Measurements from ENCODE around the gene PBX4. TPM values are rescaled to one million over a fixed set of nuclear protein-coding genes. Genes with fewer than 3 reads are reported as not detected.

Gene PBX4
- total RNA-seq, 2 experiments from 2014 or later, result 13.6 to 14.9 TPM

DNA sequence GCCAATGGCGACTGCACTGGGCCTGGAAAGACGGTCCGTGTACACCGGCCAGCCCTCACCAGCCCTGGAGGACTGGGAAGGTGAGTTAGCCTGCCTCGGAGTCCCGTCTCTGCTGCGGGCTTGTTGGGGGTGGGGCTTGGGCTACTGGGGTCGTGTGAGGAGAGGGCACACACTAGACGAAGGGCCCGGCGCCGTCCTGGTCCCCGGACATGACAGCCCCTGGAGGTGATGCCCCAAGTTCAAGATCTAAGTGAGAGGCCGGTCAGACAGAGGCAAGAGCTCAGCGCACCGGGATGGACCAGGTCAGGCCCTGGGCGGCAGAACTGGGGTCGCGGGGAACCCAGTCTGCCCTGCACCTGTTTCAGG is 78.8 kb downstream of the PBX4 start:
- ChIA-PET POLR2A (no interaction called here), CTCF (interaction anchor here (1.4 kb wide), 2 partner anchors 15 to 104 kb away, joined by 3 to 5 read pairs; partner anchors contain the start of gene GMIP)

DNA sequence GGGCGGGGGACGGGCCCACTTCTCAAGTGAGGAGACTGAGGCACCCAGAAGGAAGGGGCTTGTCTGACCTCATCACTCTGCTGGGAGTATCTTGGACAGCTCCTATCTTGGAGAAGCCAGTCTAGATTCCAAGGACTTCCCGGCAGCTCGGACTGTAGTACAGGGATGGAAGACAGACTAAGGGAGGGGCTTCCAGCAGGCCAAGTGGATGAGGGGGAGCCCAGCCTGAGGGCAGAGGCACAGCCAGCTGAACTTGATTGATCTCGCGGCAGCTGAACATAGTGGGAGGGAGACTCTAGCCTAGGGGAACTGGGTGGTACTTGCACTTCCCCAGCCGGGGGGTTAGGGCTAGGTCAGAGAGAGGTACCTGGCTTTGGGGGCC is 79.7 kb downstream of the PBX4 start:
- POLR2A ChIA-PET, result no interaction called here
- CTCF ChIA-PET, result interaction anchor here (0.6 to 1.4 kb wide), 4 partner anchors 16 to 410 kb away, joined by 3 to 5 read pairs (median 3); partner anchors contain the start of gene GMIP

DNA sequence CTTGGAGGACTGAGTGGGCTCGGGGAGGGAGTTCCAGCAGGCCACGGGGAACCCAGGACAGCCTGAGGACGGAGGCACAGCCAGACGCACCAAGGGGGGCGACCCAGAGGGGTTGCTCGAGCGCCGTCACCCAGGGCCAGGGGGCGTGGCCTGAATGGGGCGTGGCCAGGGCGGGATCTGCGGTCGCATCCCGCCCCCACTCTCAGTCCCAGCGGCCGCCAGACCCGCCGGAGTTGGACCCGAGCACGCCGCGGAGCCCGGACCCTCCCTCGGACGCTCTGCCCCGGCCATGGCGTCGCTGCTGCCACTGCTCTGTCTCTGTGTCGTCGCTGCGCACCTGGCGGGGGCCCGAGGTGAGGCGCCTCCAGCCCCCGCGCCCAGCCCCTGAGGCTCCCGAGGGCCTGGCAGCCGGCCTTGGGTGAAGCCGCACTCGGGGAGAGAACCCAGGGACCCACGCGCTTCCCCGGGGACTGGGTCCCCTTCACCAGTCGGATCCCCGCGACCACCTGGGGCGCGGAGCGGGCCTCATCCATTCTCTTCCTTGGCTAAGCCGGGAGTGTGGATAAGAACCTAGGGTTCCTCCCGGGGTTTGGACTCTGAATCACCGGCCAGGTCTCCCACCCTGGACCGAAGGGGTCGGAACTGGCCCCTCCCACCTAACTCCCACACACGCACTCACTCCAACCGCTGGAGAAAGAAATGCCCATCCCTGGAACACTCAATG is 80.3 kb downstream of the PBX4 start, which contains the start of gene CILP2:
Gene CILP2, plus strand, starts transcription at position 205 of the 724 bp plus-strand sequence. Its CDS starts 85 bp downstream, at position 290.
- ChIA-PET CTCF (interaction anchor here (1.1 to 1.4 kb wide), 3 partner anchors 16 to 106 kb away, joined by 3 to 5 read pairs (median 3); partner anchors contain the start of gene GMIP), POLR2A (no interaction called here)

DNA sequence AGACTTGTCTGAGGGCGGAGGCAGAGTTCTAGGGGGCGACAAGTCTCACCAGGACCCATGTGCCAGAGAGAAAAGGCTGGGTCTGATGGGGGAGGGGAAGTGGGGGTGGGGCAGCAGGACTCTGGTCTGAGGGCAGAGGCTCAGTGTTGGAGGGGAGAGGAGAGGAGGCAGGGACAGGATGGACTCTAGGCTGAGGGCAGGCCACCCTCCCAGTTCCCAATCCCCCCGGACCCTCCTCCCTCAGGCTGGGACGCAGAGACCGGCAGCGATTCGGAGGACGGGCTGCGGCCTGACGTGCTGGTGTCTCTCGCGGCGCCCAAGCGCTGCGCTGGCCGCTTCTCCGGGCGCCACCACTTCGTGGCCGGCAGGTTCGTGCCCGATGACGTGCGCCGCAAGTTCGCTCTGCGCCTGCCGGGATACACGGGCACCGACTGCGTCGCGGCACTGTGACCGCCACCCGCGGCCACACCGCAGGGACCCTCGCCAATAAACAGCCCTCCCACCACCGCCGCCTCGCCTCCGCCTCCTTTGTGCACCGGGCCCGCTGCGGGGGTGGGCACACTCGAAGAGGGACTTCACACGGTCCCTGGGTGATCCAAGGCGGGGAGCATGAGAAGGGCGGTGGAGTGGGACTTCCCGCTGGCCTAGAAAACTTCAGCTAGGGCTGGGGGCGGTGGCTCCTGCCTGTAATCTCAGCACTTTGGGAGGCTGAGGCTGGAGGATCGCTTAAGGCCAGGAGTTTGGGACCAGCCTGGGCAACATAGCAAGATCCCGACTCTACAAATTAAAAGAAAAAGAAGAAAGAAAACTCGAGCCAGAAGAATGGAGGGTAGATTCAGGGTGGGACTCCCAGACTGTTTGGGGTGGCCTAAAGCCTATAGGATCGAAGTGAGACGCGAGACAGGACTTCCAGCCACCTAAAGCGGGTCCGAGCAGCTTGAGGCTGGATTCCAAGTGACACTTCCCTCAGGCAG is 81.1 kb downstream of the PBX4 start:
- ChIA-PET POLR2A (no interaction called here), CTCF (interaction anchor here (1.1 kb wide), 1 partner anchor 22 kb away, joined by 3 read pairs; no protein-coding TSS in a partner anchor)

DNA sequence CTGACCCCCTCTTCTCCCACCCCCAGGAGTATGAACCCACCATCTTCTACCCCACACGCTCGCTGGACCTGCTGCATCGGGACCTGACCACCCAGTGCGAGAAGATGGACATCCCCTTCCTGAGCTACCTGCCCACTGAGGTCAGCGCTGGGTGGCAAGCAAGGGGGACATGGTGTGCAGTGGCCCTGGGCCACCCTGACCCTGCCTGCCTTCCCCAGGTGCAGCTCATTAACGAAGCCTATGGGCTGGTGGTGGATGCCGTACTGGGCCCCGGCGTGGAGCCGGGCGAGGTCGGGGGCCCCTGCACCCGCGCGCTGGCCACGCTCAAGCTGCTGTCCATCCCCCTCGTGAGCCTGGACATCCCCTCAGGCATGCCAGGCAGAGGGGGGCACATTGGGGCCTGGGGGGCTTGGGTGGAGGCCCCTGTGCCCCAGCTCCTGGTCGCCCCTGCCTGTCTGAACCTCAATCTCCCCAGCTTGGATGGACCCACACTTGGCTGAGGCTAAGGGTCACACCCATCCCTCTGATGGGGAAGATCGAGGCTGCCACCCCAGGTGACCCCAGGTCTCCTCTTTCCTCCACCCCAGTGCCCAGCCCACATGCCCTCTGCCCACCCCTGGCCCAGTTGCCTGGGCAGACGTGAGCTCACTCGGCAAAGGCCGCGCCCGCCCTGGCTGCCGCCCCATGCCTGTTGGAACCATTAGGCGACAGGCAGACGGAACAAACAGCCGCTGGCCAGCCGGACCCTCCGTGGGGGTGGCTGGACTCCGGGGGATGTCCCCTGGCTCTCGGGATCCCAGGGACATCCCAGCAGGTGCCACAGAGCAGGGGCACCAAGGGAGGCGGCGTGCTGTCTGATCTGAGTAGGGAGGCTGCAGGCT is 82.9 kb downstream of the PBX4 start:
- POLR2A ChIA-PET, result interaction anchor here (0.5 kb wide), 1 partner anchor 31 kb away, joined by 4 read pairs; no protein-coding TSS in a partner anchor
- CTCF ChIA-PET, result interaction anchor here (1.6 kb wide), 1 partner anchor 19 kb away, joined by 3 read pairs; no protein-coding TSS in a partner anchor

DNA sequence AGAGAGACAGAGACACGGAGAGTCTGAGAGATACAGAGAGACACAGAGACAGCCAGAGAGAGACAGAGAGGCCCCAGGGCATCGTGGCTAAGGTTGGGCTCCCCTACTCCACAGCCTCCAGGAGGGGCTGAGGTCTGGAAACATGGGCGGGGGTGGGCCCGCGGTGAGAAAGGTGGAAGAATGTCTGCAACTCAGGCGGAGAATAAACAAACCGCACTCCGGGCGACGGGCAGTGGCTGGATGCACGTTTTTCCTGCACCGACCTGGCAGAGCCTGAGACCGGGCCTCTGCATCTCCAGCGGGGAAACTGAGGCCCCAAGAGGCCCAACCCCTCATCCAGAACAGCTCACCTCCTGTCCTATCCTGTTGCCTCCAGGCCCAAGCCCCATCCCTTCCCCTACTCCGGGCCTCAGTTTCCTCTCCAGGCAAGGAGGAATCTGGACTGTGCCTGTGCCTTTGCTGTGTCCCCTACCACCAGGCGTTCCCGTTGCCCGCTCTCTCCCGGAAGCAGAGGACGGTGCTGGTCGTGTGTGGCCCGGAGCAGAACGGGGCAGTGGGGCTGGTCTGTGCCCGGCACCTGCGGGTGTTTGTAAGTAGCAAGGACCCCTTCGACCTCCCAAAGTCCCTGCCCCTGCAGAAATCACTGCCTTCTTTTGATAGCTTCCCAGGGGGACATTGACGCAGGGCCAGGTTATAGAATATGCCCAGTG is 83.8 kb downstream of the PBX4 start:
- ChIA-PET CTCF (interaction anchor here (1.6 kb wide), 1 partner anchor 20 kb away, joined by 3 read pairs; no protein-coding TSS in a partner anchor), POLR2A (no interaction called here)

DNA sequence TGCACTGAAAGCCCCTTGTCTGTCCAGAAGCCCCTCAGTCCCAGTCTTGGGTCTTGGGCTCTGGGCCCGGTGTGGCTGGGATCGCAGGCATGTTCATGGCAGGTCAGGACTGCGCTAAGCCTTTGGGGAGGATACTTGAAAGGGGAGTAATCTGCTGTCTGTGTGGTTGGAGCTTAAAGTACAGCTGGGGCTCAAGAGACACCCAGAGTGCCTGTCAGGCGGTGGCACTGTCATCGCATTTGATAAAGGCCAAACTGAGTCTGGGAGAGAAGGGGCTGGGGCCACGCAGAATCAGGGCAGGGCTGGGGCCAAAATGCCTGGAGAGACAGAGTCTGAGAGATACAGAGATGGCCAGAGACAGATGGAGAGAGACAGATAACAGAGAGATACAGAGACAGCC is 84.6 kb downstream of the PBX4 start:
- POLR2A ChIA-PET, result no interaction called here
- CTCF ChIA-PET, result interaction anchor here (3.0 to 3.3 kb wide), 2 partner anchors 17 to 111 kb away, joined by 21 to 32 read pairs; partner anchors contain the start of gene GMIP

DNA sequence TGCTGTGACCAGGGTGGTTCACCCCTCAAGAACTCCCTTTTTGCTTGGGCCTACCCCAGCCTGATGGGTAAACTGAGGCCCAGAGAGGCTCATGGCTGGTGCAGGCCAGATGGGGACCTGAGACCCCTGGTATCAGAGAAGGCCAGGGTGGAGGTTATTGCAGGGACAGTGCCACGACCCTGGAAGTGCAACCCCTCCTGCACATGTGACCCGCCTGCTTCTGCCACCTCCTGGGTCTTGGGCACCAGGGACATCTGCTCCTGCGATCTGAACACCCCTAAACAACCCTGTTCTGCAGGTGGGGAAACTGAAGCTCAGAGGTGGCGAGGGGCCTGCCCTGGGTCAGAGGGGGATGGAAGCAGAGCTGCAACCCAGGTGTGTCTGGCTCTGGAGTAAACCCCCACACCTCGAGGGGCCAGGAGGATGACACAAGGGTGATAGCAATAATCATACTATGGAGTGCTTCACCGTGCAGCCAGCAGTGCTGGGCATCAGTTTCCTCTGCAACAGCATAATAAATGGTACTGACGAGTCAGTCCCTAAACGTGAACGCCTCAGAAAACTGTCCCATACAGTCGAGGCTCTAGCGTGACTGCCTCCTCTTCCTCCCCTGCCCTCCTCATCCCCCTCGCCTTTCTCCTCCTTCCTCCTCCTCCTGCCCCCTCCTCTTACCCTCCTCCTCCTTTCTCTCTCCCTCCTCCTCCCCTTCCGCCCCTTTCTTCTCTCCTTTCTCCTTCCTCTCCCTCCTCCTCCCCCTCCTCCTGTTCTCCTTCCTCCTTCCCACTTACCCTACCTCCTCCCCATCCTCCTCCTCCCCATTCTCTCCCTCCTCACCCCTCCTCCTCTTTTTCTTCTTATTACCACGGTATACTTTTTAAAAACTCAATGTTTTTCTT is 85.4 kb downstream of the PBX4 start:
- CTCF ChIA-PET, result interaction anchor here (0.7 to 3.3 kb wide), 21 partner anchors 8 to 243 kb away, joined by 3 to 32 read pairs (median 6); partner anchors contain the start of gene GMIP
- POLR2A ChIA-PET, result interaction anchor here (0.5 kb wide), 1 partner anchor 54 kb away, joined by 3 read pairs; no protein-coding TSS in a partner anchor

DNA sequence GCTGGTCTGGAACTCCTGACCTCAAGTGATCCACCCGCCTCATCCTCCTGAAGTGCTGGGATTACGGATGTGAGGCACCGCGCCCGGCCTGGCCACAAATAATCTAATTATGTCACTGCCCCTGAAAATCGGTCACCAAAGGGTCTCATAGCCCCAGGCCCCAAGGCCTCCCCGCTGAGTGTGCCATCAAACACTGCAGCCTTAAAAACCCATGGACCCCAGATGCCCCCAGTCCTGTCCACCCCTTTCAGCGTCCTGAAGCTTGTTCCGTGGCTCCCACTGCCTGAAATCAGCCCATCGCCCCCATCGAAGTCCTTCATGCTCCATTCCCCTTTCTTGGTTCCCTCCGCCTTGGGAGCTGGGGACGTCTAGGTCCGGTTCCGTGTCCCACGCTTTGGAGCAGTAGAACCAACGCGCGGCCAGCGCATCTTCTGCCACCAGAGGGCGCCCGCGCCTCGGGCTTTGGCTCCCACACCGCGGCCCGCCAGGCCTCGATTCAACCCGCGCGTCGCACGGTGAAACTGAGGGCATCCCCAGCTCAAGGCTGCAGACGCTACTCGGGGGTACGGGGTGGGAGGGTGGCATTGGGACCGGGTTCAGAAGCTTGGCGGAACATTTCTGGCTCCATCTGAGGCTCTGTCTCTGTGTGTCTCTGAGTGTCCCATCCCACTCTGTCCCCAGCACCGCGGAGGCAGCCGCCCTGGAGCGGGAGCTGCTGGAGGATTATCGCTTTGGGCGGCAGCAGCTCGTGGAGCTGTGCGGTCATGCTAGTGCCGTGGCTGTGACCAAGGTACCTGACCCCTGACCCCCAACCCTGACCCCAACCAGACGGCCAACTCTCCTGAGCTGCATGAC is 86.3 kb downstream of the PBX4 start:
- CTCF ChIA-PET, result interaction anchor here (0.6 to 3.3 kb wide), 24 partner anchors 9 to 1134 kb away, joined by 3 to 32 read pairs (median 6); partner anchors contain the start of gene GMIP
- POLR2A ChIA-PET, result interaction anchor here (0.6 to 1.0 kb wide), 2 partner anchors 9 to 23 kb away, joined by 4 read pairs; no protein-coding TSS in a partner anchor

DNA sequence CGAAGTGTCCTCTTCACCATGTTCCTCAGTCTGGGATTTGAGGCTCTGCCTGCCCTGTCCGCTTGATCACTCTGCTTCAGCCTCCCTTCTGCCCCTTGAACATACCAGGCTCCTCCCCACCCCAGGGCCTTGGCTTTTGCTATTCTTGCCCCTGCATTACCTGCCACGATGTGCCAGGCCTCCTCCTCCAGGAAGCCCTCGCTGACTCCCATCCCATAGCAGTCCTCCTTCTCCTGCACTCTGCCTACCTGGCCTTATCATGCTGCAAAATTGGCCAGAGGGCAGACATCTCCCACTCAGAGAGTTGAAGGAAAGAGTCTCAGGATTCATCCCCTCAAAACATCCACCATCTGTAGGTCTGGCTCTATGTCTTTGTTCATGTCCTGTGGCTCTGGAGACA is 87.6 kb downstream of the PBX4 start:
- ChIA-PET POLR2A (interaction anchor here (0.6 kb wide), 1 partner anchor 190 kb away, joined by 3 read pairs; no protein-coding TSS in a partner anchor), CTCF (interaction anchor here (0.7 to 3.3 kb wide), 6 partner anchors 11 to 119 kb away, joined by 6 to 32 read pairs (median 8); partner anchors contain the start of gene GMIP)

DNA sequence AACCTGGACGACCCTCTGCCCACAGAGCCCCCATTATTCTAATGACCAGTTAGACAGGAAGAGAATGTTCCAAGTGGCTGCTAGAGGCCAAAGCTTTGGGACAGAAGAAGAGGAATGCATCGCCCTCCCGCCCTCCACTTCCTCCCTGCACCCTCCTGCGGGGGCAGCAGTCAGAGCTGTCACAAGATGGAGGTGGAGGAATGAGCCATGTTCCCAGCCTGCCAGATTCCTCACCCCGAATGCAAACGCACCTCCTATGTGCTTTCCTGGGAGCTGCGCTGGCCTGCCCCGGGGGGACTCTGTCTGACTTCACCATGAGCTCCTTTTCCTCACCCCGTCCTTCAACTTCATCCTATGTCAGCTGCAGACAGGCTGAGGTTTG is 88.1 kb downstream of the PBX4 start:
- CTCF ChIA-PET, result interaction anchor here (1.2 to 2.3 kb wide), 2 partner anchors 24 to 25 kb away, joined by 3 to 6 read pairs; no protein-coding TSS in a partner anchor
- POLR2A ChIA-PET, result no interaction called here

DNA sequence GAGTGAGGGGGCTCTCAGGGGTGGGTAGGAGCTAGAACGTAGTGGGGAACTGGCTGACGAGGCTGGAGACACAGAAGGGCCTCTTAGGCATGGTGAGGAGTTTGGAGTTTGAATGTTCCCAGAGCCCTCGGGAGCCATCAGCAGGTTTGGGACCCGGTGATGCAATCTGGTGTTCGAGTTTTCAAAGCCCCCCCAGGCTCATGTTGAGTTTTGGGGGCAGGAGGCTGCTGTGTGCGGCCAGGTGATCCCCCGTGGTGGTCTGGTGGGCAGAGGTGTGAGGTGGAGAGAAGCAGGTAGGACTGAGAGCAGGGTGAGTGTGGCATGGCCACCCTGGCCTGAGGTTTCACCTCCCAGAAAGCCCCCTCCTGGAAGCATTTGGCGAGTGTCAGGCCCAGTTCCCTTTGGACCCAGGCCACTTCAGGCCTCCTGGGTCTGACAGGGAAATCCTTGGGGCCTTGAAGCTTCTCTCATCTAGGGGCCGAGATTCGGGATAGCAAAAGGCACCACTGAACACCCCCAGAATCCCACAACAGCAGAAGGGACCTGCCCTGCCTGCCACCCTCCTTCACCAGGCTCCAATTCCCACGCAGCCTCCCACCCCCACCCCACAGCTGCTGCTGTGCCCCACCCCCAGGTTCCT is 88.6 kb downstream of the PBX4 start:
- ChIA-PET CTCF (interaction anchor here (0.6 to 2.3 kb wide), 4 partner anchors 24 to 707 kb away, joined by 3 to 6 read pairs (median 4); partner anchors contain the start of gene GMIP), POLR2A (no interaction called here)

DNA sequence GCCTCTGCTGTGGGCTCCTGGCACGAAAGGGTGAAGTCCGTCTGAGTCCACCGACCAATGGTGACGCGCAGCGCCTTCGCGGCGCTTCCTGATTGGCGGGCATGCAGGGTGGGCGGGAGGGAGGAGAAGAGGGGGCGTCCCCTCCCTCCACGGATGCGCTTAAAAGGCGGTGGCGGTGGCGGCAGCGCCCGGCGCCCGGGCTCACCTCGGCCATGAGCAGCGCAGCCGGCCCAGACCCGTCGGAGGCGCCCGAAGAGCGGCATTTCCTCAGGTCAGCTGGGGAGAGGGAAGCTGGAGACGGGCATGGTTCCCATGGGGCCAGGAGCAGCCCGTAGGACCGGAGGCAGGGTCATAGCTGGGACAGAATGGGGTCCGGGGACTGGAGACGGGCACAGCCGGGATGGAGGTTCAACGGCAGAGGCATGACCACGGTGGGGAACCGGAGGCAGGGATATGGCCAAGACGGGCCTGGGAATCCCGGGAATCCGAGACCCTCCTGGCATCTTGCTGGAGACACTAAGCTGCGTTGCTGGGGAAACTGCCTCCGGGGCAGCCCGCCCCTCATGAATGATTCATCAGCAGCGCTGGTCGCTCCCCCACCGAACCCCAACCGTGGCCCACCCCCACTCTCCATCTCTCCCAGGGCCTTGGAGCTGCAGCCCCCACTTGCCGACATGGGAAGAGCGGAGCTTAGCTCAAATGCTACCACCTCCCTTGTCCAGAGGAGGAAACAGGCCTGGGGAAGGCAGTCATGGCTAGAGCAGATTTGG is 89.6 kb downstream of the PBX4 start, which contains the start of gene YJEFN3:
Gene YJEFN3, plus strand, starts transcription at position 191 of the 770 bp plus-strand sequence. Its CDS starts 22 bp downstream, at position 213.
- CTCF ChIA-PET, result interaction anchor here (0.6 to 2.3 kb wide), 4 partner anchors 25 to 708 kb away, joined by 3 to 6 read pairs (median 4); partner anchors contain the start of gene GMIP
- POLR2A ChIA-PET, result no interaction called here
